Activated gamma-delta T cell treated with Interleukin-2 at 50 U/mL for 16 hours (primary cell): ENCODE results near the gene SYNDIG1L.

ENCODE experiments used
- DNase-seq: peaks from one replicate; pipeline ENCODE4 v3.0.0-alpha.2; 2020

Gene SYNDIG1L

DNA sequence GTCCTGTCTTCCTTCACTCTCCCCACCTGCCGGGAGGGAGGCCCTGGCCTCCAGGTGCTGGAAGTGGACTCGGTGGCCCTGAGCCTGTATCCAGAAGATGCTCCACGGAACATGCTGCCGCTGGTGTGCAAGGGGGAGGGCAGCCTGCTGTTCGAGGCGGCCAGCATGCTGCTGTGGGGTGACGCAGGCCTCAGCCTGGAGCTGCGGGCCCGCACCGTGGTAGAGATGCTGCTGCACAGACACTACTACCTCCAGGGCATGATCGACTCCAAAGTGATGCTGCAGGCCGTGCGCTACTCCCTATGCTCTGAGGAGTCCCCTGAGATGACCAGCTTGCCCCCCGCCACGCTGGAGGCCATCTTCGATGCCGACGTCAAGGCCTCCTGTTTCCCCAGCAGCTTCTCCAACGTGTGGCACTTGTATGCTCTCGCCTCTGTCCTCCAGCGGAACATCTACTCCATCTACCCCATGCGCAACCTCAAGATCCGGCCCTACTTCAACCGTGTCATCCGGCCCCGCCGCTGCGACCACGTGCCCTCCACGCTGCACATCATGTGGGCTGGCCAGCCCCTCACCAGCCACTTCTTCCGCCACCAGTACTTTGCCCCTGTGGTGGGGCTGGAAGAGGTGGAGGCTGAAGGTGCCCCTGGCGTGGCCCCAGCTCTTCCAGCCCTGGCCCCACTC, 69.0 kb downstream of the SYNDIG1L start:
- no peak for DNase-seq
